Measurements from ENCODE around the gene GMDS. TPM values are rescaled to one million over a fixed set of nuclear protein-coding genes. Genes with fewer than 3 reads are reported as not detected.

Gene GMDS
- total RNA-seq, 1 donor from 2014 or later, result 32.9 TPM

- no peak for DNase-seq (ENCODE audit: low read depth)
These were observed 505.7 kb downstream of the GMDS start for GRCh38 chr6:1739680-1740079.

GRCh38 chr6:1739220-1739619 lies 506.2 kb downstream of the GMDS start:
- no peak for DNase-seq (ENCODE audit: low read depth)

GRCh38 chr6:1738558-1739081 lies 506.8 kb downstream of the GMDS start:
- DNase-seq (ENCODE audit: low read depth), result no peak

- no peak for DNase-seq (ENCODE audit: low read depth)
These were observed 507.7 kb downstream of the GMDS start for GRCh38 chr6:1737463-1738311.

DNA sequence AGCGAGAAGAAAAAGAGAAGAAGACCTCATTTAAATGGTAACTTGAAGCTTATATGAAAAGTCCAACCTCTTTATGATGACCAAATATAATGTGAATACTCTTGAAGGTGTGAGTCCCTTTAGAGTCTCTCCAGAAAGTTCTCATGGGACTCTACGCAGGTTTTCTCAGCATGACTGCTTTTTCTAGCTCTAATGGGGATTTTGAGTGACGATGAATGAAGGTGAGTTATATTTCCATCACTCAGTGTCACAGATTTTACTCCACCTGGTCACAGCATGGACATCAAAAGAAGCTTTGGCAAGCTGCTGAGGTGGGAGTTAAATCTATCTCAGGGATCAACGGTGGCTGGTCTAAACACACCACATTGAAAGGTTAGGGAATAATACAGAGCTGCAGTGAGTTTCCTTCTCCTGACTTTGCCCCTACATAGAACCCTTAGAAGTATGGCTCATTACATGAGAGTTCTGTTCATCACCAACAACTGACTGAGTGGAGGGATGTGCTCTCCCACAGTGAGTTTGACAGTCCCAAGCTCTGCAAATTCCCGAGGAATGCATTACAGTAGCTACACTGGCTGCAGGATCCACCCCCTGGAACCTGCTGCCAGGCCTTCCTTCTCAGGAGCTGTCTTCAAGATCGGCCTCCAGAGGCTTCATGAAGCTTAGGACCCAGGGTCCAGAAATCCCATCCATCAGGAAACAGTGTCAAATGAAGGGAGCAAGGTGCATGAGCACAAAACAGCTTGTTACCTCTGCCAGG lies 508.9 kb downstream of the GMDS start:
- no peak for DNase-seq (ENCODE audit: low read depth)

- peak; percentile 16 for DNase-seq (ENCODE audit: low read depth)
These were observed 510.1 kb downstream of the GMDS start for GRCh38 chr6:1735239-1735803.

DNA sequence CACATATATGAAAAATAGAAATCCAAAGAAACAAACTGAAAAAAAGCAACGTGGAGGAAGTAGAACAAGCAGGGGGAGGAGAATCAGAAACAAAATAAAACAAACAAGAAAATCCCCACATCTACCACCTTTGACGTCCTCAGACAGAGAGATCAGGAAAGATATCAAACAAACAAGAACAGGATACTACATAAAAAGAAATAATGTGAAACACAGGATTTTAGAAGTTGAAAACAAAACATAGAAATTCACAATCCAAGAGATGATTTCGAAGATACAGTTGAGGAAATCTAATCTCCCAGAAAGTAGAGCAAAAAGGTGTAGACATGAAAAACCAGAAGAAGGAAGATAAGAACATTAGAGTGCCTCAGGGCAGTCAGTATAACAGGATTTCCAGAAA lies 514.5 kb downstream of the GMDS start:
- DNase-seq (ENCODE audit: low read depth), result no peak

DNA sequence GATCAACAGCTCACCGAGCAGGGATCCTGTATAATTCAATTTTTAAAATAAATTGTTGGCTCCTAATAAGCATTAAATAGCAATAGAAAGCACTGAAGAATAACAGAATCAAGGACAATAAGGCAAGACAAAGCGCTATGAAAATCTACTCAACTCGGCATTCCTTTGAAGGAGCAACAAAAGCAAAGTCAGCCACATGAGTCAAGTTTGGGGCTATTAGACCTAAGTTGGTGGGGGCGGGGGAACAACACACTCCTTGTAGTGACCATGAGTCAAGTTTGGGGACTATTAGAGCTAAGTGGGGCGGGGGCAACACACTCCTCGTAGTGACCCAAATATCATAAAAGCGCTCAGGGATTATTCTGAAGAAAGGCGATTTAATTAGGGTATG lies 515.7 kb downstream of the GMDS start:
- DNase-seq (ENCODE audit: low read depth), result peak; percentile 21

GRCh38 chr6:1729133-1729749 lies 516.2 kb downstream of the GMDS start:
- DNase-seq (ENCODE audit: low read depth), result peak; percentile 42

GRCh38 chr6:1726341-1726768 lies 519.0 kb downstream of the GMDS start:
- no peak for DNase-seq (ENCODE audit: low read depth)

DNA sequence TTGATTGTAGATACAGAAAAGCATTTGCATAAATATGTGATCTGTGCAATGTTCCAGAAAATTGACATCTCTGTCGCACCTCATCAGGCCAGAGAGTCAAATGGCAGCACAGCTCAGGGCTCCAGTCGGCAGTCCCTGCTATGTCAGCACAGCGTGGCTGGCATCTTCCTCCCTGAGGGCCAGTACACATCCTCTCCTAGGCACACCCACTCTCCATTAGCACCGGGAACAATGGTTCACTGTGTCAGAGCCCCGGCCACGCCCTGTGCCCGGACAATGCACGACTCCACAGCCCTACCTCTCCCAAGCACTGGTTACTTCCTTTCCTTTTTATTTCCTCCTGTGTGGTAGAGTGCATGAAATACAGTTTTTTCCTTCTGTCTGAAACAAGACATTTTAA lies 520.8 kb downstream of the GMDS start:
- DNase-seq (ENCODE audit: low read depth), result peak; percentile 32

DNA sequence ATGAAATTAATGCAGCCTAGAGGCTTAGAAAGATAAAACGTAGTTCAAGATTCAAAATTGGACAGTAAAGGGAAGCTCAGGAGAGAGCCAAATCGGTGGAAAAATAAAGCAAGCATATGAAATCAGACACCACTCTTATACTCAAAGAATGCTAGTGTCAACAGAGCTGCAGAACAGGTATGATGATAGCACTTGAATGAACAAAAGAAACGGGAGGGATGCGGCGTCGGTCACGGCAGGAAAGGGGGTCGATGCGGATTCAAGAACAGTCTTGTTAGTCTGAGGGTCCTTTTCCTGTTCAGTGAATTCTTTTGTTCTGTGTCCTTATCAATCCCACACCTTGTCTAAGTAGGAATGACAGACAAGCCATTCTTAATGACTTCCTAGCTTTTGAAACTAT lies 521.3 kb downstream of the GMDS start:
- no peak for DNase-seq (ENCODE audit: low read depth)

DNA sequence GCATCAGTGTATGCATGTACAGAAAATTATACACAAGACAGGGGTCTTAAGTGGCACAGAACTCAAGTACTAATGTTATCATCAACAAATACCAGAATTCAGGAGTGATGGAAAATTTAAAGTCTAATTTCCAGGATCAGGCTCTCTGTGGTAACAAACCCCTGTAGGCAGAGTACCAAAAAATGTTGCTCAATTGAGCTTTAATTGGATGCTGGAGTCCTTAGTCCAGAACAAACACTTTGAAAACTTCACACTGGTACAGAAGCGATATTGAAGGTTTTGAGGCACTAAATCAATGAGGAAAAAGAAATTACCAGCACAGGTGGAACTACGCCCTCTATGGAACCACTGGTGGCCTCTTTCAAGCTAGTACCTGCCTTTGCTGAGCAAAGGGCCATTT lies 522.6 kb downstream of the GMDS start:
- DNase-seq (ENCODE audit: low read depth), result no peak

DNA sequence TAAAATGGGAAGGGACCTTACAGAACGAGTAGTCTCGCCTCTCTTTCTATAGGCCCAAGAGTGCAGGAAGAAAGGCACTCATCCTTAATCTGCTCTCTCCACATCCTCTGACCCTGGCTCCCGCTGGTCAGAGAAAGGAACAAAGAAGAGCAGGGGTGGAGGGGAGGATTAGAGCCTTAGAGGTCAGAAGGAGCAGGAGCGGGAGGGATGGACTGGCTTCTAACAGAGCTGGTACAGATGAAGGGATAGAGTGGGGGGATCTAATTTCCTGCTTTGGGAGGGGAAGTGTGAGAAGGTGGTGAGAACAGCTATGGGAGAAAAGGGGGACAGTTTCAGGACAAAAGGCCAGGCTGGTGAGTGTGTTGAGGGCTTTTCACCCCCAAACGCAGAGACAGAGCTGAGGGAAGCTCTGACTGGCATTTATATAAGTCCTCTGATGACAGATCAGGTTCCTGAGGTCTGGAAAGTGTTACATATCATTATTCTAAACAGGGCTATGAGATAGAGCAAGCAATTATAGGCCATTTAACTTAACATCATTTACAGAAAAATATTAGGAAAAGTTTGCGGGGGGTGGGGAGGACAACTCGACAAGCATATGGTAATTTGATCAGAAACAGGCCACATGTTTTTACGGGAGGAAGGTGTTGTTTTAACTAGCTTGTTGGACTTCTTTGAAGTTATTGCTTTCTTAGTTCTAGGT lies 524.6 kb downstream of the GMDS start:
- no peak for DNase-seq (ENCODE audit: low read depth)

GRCh38 chr6:1719922-1720321 lies 525.5 kb downstream of the GMDS start:
- no peak for DNase-seq (ENCODE audit: low read depth)

DNA sequence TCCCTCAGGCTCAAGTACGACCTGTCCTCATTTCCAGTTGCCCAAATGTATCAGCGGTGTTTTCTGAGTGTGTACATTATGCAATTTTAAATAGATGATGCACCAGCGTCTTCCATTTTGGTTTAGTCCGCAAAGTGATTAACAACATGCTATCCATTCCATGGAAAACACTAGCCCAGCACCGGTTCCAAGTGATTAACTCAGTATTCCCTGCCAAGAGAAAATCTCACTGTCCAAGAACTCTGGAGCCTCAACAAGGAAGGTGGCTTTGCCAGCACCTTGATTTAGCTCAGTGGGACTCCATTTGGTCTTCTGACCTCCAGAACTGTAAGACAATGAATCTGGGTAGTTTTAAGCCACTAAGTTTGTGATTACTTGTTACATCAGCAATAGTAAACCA lies 528.5 kb downstream of the GMDS start:
- peak; percentile 26 for DNase-seq (ENCODE audit: low read depth)

DNA sequence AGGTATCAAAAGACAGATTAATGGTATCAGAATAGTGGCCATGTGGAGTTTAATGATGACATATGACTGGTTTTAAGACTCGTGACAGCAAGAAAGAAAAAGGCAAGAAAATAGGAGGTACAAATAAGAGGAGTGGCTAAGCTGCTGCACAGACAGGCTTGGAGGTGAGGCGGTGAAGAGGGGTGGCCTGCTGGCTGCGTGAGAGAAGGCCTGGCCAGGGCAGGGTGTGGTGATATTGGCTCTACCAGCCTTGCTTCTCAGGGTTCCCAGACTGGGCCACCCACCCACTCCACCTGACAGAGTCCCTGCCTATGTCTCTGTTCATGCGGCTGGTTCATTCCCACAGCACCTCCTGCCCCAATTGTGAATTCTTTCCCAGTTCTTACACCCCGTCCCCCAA lies 529.0 kb downstream of the GMDS start:
- no peak for DNase-seq (ENCODE audit: low read depth)

DNA sequence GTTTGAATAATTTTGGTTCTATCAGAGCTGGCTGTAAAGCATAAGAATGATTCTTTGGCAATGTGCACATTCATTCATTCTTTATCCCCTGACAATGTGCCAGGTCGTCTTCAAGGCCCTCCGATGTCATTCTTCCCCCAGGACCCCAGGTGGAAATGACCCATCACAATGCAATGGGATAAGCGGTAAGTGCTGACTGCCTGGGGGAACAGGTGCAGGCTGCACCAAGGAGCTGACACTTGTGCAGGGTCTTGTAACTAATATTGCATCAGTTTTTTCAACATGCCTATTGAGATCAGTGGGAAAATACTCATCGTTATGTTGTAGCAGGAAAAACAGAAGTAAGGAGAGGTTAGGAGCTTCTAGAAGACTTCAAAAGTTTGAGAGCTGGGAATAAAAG lies 530.1 kb downstream of the GMDS start:
- no peak for DNase-seq (ENCODE audit: low read depth)

DNA sequence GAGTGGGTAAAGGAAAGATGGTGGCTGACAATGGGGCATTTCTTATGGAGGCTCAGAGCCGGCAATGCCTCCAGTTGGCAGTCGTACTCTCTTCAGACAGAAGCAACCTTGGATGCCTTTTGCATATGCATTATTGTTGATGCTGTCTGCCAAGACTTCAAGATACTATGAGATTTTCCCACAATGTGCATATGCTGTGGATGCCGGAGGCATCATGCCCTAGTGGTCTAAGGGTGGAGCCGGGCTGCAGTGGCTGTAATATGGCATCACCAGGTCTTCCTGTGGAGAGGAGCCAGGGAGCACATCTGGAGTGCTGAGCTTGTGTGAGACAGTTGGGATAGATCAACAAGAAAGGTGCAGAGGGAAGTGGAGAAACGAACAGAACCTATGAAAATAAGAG lies 530.8 kb downstream of the GMDS start:
- DNase-seq (ENCODE audit: low read depth), result no peak

DNA sequence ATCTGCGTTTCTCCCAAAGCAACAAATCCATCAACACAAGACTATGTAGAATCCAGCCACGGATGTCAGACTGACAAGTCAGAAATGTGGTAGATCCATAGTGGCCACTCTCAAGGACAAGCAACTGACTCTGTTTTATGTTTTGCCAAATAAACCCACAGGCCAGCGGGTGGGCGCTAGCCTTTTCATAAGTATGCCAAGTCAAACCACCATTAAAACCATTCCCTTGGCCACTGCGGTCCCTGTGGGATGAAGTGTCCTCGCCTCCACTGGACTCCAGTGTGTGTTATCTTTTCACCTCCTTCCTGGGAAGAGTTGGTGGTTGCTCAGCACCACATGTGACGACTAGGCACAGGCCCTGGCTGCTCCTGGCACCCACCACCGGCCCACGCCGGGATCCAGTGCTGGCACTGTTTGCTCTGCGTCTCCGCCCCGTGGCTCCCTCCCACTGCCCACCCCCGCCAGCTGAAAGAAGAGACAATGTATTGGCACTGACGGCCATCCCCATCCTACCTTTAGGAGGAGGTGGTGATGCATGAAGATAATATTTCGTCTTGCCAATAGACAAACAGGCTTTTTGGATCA lies 532.3 kb downstream of the GMDS start:
- DNase-seq (ENCODE audit: low read depth), result no peak

GRCh38 chr6:1712451-1712850 lies 533.0 kb downstream of the GMDS start:
- no peak for DNase-seq (ENCODE audit: low read depth)

All from renal cortical epithelial cell (primary cell).